Mammary epithelial cell (primary cell): ENCODE measurements around the gene OSBPL5.

ENCODE experiments used
- EZH2 ChIP-seq: IDR thresholded peaks from 2 replicates; pipeline ENCODE4 v1.6.1; 2012; ENCODE audit warnings: low read length, inconsistent platforms, borderline replicate concordance
- TF ChIP-seq, protein P1 (sequence below), 2 donors: IDR thresholded peaks in 1 of 2; conservative IDR thresholded peaks in 1 of 2; 2 replicates each; pipeline ENCODE4 v1.5.1; 2011 to 2012; ENCODE audit warnings: inconsistent platforms in 2 of 2, low read length in 2 of 2, mild to moderate bottlenecking in 2 of 2, control low read depth in 1 of 2, low read depth in 1 of 2; ENCODE audit not compliant: insufficient read depth in 1 of 2; ENCODE audit errors: extremely low read depth in 1 of 2

DNA sequence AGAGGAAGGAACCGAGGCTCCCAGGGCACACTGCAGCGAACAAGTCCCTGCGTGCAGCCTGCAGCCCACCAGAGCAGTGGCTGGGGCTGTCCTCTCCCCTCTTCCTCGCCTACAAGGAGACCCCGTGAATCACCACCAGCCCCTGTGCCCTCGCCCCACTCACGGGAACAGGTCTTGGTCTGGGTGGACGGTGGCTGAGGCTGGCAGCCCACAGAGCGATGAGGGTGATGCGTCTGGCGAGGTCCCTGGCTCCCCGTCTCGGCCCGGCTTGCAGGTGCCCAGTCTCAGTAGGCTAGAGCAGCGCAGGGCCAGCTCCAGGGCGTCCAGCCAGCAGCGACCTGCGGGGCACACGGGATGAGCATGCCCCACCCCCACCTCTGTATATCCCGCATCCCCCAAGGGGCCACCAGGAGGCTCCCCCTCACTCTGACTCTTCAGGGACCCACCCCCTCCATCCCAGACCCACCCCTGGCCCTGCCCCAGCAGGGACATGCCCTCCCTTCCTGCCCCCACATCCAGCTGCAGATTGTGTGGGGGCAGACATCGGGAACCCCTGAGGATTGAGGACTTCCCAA, 57.4 kb downstream of the OSBPL5 start:
- TF ChIP-seq, protein P1, sequence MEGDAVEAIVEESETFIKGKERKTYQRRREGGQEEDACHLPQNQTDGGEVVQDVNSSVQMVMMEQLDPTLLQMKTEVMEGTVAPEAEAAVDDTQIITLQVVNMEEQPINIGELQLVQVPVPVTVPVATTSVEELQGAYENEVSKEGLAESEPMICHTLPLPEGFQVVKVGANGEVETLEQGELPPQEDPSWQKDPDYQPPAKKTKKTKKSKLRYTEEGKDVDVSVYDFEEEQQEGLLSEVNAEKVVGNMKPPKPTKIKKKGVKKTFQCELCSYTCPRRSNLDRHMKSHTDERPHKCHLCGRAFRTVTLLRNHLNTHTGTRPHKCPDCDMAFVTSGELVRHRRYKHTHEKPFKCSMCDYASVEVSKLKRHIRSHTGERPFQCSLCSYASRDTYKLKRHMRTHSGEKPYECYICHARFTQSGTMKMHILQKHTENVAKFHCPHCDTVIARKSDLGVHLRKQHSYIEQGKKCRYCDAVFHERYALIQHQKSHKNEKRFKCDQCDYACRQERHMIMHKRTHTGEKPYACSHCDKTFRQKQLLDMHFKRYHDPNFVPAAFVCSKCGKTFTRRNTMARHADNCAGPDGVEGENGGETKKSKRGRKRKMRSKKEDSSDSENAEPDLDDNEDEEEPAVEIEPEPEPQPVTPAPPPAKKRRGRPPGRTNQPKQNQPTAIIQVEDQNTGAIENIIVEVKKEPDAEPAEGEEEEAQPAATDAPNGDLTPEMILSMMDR (conservative IDR thresholded peaks at IDR 0.05 in 1 of 2, IDR thresholded peaks at IDR 0.05 in 1 of 2; ENCODE audit: extremely low read depth in 1 of 2, insufficient read depth in 1 of 2, low read depth in 1 of 2, low read length in 2 of 2), result no peak
- TF ChIP-seq EZH2, result no peak
